GM18502 (cell line): Measurements from ENCODE around the gene TMEM88.
"Not testable (repeated sequence)": the region's sequence is repeated elsewhere in the genome, so short reads cannot be mapped to it uniquely, and the experiment has no call there.

Experiments
- ATAC-seq: cut with Tn5 transposase; IDR thresholded peaks from one replicate; pipeline ENCODE4 v1.9.1; 2021; ENCODE audit warnings: mild to moderate bottlenecking; ENCODE audit not compliant: unreplicated experiment, poor library complexity

TMEM88 gene

DNA sequence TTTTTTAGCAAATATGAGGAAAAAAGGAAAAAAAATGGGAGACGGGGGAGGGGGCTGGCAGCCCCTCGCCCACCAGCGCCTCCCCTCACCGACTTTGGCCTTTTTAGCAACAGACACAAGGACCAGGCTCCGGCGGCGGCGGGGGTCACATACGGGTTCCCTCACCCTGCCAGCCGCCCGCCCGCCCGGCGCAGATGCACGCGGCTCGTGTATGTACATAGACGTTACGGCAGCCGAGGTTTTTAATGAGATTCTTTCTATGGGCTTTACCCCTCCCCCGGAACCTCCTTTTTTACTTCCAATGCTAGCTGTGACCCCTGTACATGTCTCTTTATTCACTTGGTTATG lies 1.2 kb upstream of the TMEM88 start:
- no peak for ATAC-seq

DNA sequence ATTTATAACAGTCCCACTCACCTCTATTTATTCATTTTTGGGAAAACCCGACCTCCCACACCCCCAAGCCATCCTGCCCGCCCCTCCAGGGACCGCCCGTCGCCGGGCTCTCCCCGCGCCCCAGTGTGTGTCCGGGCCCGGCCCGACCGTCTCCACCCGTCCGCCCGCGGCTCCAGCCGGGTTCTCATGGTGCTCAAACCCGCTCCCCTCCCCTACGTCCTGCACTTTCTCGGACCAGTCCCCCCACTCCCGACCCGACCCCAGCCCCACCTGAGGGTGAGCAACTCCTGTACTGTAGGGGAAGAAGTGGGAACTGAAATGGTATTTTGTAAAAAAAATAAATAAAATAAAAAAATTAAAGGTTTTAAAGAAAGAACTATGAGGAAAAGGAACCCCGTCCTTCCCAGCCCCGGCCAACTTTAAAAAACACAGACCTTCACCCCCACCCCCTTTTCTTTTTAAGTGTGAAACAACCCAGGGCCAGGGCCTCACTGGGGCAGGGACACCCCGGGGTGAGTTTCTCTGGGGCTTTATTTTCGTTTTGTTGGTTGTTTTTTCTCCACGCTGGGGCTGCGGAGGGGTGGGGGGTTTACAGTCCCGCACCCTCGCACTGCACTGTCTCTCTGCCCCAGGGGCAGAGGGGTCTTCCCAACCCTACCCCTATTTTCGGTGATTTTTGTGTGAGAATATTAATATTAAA lies 638 bp upstream of the TMEM88 start:
- ATAC-seq: no peak

DNA sequence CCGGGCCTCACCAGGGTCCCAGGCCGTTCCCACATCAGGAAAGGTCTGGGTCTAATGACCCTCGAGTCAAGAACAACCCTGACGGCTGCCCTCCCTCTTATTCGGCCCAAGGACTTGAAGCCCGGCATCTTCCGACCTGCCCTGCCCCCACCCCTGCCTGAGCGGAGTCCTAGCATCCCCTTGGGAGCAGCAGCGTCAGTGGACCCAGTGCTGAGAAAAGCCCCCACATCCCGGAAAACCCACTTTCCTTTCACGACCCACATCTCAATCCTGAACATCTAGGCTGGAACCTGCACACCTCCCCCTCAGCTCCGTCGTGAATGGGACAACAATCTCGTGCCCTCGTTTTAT lies 769 bp downstream of the TMEM88 start:
- ATAC-seq: no peak

DNA sequence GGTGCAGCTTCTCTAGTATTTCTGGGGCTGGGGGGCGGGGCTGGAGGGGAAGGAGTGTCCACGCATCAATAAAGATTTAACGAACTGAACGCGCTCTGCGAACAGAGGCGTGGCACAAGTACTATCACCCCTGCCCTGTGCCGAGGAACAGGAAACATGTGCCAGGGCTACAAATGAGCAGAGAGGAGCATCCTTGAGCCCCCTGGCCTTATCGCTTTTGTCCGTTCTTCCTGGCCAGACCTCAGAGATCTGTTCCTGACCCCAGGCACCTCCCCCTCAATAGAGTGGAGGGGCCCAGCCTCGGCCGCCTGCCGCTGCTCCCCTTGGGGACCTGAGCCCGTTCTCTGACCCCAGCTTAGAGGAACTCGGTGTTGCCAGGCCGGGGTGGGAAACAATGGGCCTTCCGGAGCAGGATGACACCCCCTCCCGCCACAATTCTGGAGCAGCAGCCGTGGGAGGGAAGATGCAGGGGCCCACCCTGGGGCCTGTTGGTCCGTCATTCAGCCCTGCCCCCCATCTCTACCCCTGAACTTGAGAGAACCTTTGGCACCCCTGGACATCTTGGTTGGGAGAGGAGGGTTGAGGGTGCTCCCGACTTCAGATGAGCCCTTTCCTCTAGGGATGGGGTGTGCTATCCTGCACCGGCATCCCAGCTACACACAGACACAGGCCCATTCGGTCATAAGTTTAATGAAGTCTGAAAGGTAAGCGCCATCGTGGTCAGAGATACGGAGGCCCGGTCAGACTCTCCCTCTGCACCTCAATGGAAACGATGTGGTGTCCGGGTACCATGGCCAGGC lies 1.3 kb downstream of the TMEM88 start:
- no peak for ATAC-seq

DNA sequence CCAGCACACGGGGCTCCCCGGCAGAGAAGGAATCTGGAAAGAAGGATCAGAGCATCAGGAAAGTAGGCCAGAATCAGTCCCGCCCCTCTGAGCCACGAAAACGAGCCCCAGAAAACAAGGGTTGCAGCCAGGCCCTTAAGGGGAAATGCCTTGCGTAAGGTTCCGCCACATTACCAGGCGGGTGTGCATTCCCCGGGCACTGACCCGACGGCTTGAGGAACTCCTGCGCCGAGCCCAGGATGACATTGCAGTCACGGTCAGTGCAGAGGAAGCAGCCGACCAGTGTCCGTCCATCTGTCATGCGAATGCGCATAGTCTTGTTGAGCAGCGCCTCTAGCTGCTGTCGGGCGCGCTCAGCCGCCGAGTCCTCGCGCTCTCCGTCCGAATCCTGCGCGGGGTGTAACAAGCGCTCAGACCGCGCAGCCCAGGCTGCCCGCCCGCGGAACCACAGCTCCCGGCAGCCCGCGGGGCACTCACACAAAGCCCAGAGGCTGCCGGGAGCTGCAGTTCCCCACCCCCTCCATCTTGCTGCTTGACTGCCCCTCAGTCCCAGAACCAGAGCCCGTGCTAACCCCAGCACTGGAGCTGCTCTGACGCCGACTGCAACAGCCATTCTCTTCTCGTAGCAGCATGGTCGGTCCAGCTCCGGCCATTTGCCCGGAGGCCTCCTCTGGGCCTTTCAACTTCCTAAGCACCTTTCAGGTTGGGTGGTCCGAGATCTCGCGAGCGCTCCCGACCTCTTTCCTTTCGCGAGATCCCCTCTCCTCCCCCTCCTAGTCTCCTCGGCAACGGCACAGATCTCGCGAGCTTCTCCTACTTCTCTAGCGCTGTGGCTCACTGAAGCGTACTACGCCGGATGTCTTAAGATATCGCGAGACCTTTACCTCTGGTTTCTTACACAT lies 2.2 kb downstream of the TMEM88 start, which contains the start of gene NAA38:
TSS of gene NAA38 (minus strand) at position 749 of the 902 bp plus-strand sequence. CDS start at position 653, 96 bp downstream.
- ATAC-seq: peak; percentile 69

DNA sequence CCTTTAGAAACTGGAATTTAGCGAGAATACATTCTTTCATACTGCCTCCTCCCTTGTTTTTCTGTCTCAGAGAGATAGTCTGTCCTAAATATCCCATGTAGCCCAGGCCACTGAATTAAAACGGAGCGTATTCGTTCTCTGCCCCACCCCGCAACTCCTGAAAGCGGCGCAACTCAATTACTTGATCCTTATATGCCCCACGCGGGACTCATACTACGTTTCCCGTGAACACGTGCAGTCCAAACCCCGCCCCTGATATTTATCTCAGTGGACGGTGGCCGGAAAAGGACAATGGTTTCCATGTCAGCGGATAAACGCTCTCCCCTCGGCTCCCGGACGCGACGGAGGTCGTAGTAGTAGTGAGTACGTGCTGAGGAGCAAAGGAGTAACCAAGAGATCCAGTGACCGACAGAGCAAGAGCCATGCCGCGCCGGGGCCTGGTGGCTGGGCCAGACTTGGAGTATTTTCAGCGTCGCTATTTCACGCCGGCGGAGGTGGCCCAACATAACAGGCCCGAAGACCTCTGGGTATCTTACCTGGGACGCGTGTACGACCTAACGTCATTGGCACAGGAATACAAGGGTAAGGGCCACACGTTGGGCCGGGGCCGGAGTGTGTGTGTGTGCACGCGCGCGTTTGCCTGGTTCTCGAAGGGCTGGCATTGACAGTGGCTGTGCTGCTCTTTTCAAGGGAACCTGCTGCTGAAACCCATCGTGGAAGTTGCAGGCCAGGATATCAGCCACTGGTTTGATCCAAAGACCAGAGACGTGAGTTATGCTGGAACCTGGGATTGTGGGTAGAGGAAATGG lies 3.1 kb downstream of the TMEM88 start, which contains the start of gene CYB5D1:
TSS of gene CYB5D1 (plus strand) at position 291 of the 809 bp plus-strand sequence. CDS start at position 423, 132 bp downstream.
- peak; percentile 41 for ATAC-seq

GRCh38 chr17:7858522-7858810 lies 3.6 kb downstream of the TMEM88 start:
- no peak for ATAC-seq

GRCh38 chr17:7859028-7859427 lies 4.2 kb downstream of the TMEM88 start:
- ATAC-seq: no peak

DNA sequence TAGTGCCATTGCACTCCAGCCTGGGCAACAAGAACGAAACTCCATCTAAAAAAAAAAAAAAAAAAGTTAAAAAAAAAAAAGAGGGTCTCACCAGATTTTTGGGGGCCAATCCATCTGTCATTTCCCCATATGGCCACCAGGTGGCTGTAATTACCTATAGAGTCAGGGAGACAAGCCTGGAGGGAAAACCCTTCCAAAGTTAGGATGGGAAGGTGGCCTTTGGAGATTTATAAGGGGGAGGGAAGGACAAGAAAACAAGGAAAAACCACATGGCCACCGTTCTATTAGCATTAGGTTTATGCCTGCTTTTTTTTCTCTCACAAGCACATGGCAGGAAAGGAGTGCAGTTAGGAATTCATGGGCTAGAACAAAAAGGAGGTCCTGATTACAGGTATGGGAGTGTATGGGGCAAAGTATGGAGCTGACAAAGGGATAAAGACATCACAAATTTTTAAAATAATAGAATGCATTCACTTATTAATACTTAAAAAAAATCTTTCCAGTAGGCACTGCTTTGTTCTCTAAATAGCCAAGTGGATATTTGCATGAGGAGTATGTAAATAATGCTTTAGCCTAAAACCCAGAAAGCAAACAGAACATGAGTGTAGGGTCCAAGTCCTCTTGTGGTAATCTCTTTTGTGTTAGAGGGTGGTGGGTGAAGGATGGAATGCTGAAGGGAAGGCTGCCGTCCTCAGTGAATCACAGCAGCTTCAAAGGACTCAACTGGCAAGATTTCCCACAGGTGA lies 8.0 kb downstream of the TMEM88 start:
- ATAC-seq: no peak

DNA sequence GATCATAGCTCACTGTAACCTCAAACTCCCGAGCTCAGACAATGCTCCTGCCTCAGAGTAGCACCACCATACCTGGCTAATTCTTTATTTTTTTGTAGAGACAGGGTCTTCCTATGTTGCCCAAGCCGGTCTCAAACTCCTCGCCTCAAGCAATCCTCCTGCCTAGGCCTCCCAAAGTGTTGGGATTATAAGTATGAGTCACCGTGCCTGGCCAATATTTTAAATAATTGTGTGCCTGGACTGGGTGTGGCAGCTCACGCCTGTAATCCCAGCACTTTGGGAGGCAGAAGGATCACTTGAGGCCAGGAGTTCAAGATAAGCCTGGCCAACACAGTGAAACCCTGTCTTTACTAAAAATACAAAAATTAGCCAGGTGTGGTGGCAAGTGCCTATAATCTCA lies 9.5 kb downstream of the TMEM88 start:
- ATAC-seq: not testable (repeated sequence)

- ATAC-seq: no peak
Measured at GRCh38 chr17:7864995-7865650, 10.3 kb downstream of the TMEM88 start.

DNA sequence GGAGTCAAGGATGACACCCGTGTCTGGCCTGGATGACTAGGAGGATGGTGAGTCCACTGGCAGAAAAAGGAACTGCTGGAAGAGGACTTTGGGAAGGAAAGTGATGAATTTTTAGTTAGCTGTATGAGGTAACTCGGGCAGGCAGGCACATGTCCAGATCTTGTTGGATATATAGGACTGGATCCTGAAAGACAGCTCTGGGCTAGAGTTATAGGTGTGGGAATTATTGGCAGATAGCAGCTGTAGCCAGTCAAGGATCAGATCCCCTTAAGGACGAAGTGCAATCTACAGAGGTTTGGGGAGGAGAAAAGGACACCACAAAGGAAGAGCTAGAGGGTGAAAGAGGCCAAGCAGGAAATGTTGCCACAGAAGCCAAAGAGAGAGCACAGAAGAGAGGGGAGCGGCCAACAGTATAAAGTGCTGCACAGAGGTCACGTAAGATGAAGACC lies 13.0 kb downstream of the TMEM88 start:
- no peak for ATAC-seq

GRCh38 chr17:7873051-7873450 lies 18.2 kb downstream of the TMEM88 start:
- ATAC-seq: no peak

DNA sequence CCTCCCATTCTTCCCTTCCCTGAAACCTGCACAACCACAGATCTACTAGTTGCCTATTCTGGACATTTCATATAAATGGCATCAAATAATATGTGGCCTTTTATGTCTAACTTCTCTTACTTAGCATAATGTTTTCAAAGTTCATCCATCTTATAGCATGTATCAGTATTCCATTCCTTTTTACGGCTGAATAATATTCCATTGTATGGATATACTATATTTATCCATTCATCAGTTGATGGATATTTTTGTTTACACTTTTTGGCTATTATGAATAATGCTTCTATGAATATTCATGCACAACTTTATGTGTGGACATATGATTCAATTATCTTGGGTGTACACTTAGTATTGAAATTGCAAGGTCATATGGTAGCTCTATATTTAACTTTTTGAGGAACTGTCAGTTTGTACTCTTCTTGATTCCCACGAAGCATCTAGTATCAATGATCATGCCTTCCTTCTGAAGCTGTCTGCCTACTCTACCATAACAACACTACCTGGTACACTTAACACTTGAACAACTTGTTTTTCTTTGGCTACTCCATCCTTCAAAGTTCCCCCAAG lies 21.0 kb downstream of the TMEM88 start:
- no peak for ATAC-seq

DNA sequence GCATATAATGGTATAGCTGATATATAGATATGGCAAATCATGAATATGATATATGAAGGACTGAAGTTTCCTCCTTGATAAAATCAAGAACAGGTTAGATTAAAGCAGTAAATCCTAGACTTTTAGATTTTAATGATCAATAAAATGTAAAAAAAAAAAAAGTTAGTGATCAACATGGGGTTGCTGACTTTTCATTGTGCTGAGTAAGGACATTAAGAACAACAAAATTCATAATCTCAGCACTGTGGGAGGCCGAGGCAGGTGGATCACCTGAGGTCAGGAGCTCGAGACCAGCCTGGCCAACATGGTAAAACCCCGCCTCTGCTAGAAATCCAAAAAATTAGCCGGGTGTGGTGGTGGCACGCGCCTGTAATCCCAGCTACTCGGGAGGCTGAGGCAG lies 23.4 kb downstream of the TMEM88 start:
- ATAC-seq: no peak

- no peak for ATAC-seq
Measured at GRCh38 chr17:7880076-7880868, 25.4 kb downstream of the TMEM88 start.

DNA sequence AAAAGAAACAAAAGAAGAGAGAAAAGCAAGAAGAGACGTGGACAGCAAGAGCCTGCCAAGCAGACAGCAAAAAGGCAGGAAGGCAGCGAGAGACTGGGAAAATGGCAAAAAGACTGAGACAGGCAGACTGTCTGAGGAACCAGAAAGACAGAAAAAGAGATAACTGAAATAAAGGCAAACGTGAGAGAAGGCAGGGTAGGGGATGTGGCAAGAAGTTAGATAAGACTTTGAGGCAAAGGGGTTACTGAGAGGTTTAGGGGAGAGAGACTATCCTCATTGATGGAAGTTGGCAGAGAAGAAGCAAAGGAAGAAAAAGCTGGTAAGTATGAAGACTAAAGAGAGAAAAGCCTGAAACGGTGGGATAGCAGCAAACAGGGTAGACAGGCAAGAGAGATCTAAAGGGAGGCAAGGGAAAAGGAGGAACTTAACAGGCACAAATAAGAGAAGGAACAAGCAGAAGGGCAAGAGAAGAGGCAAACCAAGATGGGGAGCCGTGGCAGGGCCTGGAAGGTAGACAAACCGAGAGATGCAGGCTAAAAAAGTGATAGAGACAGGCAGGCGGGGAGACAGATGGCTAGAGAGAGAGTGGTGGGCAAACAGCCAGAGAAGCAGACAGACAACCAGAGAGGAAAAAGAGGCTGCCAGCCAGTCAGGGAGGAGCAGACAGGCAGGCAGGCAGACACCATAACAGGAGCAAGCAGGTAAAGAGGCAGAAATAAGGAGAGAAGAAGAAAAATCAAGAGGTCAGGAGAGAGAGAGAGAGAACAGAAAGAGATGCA lies 26.6 kb downstream of the TMEM88 start:
- no peak for ATAC-seq
